Gastrocnemius medialis (tissue), 4 donors: Measurements from ENCODE around the gene VRK3.

Experiments used
- POLR2A ChIP-seq, 2 donors: fragments of 450-650 bp; IDR thresholded peaks; one replicate each; pipeline ENCODE4 v1.6.1; 2017; ENCODE audit warnings: antibody characterized with exemption in 2 of 2, mild to moderate bottlenecking in 2 of 2, moderate library complexity in 2 of 2
- TF ChIP-seq, protein P1 (sequence below), 5 experiments: fragments of 450-650 bp in 3 of 5; fragments of 200-600 bp in 2 of 5; sonication (generic) in 2 of 5; IDR thresholded peaks in 4 of 5; conservative IDR thresholded peaks in 1 of 5; 1 replicate in 4 of 5; 2 replicates in 1 of 5; pipeline ENCODE4 v1.5.1; 2016 to 2019; ENCODE audit warnings: antibody characterized with exemption in 5 of 5, mild to moderate bottlenecking in 3 of 5, moderate library complexity in 3 of 5

GRCh38 chr19:49938662-49939061, 86.5 kb downstream of the VRK3 start:
- TF ChIP-seq POLR2A (IDR thresholded peaks at IDR 0.05) = no peak
- TF ChIP-seq, protein P1, sequence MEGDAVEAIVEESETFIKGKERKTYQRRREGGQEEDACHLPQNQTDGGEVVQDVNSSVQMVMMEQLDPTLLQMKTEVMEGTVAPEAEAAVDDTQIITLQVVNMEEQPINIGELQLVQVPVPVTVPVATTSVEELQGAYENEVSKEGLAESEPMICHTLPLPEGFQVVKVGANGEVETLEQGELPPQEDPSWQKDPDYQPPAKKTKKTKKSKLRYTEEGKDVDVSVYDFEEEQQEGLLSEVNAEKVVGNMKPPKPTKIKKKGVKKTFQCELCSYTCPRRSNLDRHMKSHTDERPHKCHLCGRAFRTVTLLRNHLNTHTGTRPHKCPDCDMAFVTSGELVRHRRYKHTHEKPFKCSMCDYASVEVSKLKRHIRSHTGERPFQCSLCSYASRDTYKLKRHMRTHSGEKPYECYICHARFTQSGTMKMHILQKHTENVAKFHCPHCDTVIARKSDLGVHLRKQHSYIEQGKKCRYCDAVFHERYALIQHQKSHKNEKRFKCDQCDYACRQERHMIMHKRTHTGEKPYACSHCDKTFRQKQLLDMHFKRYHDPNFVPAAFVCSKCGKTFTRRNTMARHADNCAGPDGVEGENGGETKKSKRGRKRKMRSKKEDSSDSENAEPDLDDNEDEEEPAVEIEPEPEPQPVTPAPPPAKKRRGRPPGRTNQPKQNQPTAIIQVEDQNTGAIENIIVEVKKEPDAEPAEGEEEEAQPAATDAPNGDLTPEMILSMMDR (IDR thresholded peaks at IDR 0.05 in 4 of 5, conservative IDR thresholded peaks at IDR 0.05 in 1 of 5) = no peak
